ENCODE results near the gene SUN3. TPM values are rescaled to one million over a fixed set of nuclear protein-coding genes. Genes with fewer than 3 reads are reported as not detected.

SUN3 gene
- total RNA-seq, 2 donors from 2014 or later: not detected

- no peaks in the 10 kb centered on the region for H3K27me3 ChIP-seq (ENCODE audit: control insufficient read depth, insufficient read depth, low read length, poor library complexity, severe bottlenecking)
- Mint-ChIP-seq H3K27me3 (ENCODE audit: insufficient read depth) (no peaks in the 10 kb centered on the region), H3K4me3 (no peak overlapping the region), H3K36me3 (ENCODE audit: low read depth) (no peaks in the 10 kb centered on the region), H3K4me1 (no peaks in the 10 kb centered on the region), H3K27ac (no peak overlapping the region), H3K9me3 (peaks cover 9% of the 10 kb centered on the region)
- H3K4me3 ChIP-seq (ENCODE audit: low read length): no peak overlapping the region
- DNase-seq: no peak
- WGBS, 2 experiments (ENCODE audit: insufficient coverage in 1 of 2, insufficient read length in 1 of 2): 90 to 100% methylated on average over 2 to 5 of the region's 5 CpGs
- no peak for TF ChIP-seq CTCF (conservative IDR thresholded peaks at IDR 0.05)
- H3K9me3 ChIP-seq (ENCODE audit: control insufficient read depth, low read length): peaks cover 22% of the 10 kb centered on the region
- no peaks in the 10 kb centered on the region for H3K4me1 ChIP-seq (ENCODE audit: control insufficient read depth, insufficient read depth, low read length)
- H3K36me3 ChIP-seq (ENCODE audit: control insufficient read depth, insufficient read depth, low read length): no peaks in the 10 kb centered on the region
- no peak overlapping the region for H3K27ac ChIP-seq (ENCODE audit: low read depth, low read length)
- H3K9ac ChIP-seq (ENCODE audit: extremely low read depth, low read length, poor library complexity, severe bottlenecking): no peak overlapping the region
Measured at GRCh38 chr7:48059706-48060105, 30.8 kb upstream of the SUN3 start.

DNA sequence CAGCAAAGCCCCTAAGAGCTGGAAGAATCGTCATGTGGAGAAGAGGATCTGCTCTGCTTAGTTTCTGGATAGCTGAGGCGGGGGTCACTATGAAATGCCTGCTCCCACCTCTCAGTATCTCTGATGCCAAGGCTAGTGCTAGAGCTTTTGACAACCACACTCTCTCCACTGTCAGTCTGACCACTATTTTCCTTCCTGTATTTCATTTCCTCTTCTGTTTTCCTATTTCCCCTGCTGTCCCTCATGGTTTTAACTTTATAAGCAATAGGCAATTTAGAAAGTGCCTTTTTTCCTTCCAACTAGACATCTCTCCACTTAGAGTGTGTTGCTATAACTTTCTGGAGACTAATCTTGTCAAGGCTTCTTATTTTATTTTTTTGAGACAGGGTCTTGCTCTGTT is 30.1 kb upstream of the SUN3 start:
- no peak for DNase-seq
- no peaks in the 10 kb centered on the region for H3K36me3 Mint-ChIP-seq (ENCODE audit: low read depth)
- no peak overlapping the region for H3K9ac ChIP-seq (ENCODE audit: extremely low read depth, low read length, poor library complexity, severe bottlenecking)
- 57 to 93% methylated on average over 1 to 2 of the region's 2 CpGs for WGBS, 2 experiments (ENCODE audit: insufficient coverage in 1 of 2, insufficient read length in 1 of 2)
- peaks cover 22% of the 10 kb centered on the region for H3K9me3 ChIP-seq (ENCODE audit: control insufficient read depth, low read length)
- no peak overlapping the region for H3K27ac Mint-ChIP-seq
- no peaks in the 10 kb centered on the region for H3K27me3 Mint-ChIP-seq (ENCODE audit: insufficient read depth)
- no peaks in the 10 kb centered on the region for H3K4me1 ChIP-seq (ENCODE audit: control insufficient read depth, insufficient read depth, low read length)
- H3K36me3 ChIP-seq (ENCODE audit: control insufficient read depth, insufficient read depth, low read length): no peaks in the 10 kb centered on the region
- H3K4me3 Mint-ChIP-seq: no peak overlapping the region
- H3K4me1 Mint-ChIP-seq: no peaks in the 10 kb centered on the region
- no peaks in the 10 kb centered on the region for H3K27me3 ChIP-seq (ENCODE audit: control insufficient read depth, insufficient read depth, low read length, poor library complexity, severe bottlenecking)
- no peak overlapping the region for H3K27ac ChIP-seq (ENCODE audit: low read depth, low read length)
- no peak for TF ChIP-seq CTCF (conservative IDR thresholded peaks at IDR 0.05)
- H3K9me3 Mint-ChIP-seq: peaks cover 8% of the 10 kb centered on the region
- no peak overlapping the region for H3K4me3 ChIP-seq (ENCODE audit: low read length)

GRCh38 chr7:48053736-48054135 is 24.8 kb upstream of the SUN3 start:
- Mint-ChIP-seq H3K4me3 (no peak overlapping the region), H3K9me3 (peaks cover 8% of the 10 kb centered on the region), H3K36me3 (ENCODE audit: low read depth) (no peaks in the 10 kb centered on the region), H3K27me3 (ENCODE audit: insufficient read depth) (no peaks in the 10 kb centered on the region), H3K4me1 (peaks cover 2% of the 10 kb centered on the region), H3K27ac (no peak overlapping the region)
- no peaks in the 10 kb centered on the region for H3K36me3 ChIP-seq (ENCODE audit: control insufficient read depth, insufficient read depth, low read length)
- no peaks in the 10 kb centered on the region for H3K27me3 ChIP-seq (ENCODE audit: control insufficient read depth, insufficient read depth, low read length, poor library complexity, severe bottlenecking)
- WGBS, 2 experiments (ENCODE audit: insufficient coverage in 1 of 2, insufficient read length in 1 of 2): 80 to 100% methylated on average over 1 to 2 of the region's 2 CpGs
- H3K27ac ChIP-seq (ENCODE audit: low read depth, low read length): no peak overlapping the region
- peaks cover 18% of the 10 kb centered on the region for H3K9me3 ChIP-seq (ENCODE audit: control insufficient read depth, low read length)
- no peak for TF ChIP-seq CTCF (conservative IDR thresholded peaks at IDR 0.05)
- H3K4me3 ChIP-seq (ENCODE audit: low read length): no peak overlapping the region
- H3K9ac ChIP-seq (ENCODE audit: extremely low read depth, low read length, poor library complexity, severe bottlenecking): no peak overlapping the region
- DNase-seq: no peak
- no peaks in the 10 kb centered on the region for H3K4me1 ChIP-seq (ENCODE audit: control insufficient read depth, insufficient read depth, low read length)
